HT-29 (cell line): Measurements from ENCODE around the gene SYNE1. TPM values are rescaled to one million over a fixed set of nuclear protein-coding genes. Genes with fewer than 3 reads are reported as not detected.
"Not testable (repeated sequence)": the region's sequence is repeated elsewhere in the genome, so short reads cannot be mapped to it uniquely, and the experiment has no call there.

Source experiments
- DNase-seq: peaks from one replicate; pipeline ENCODE4 v3.0.0-alpha.2; 2015; ENCODE audit warnings: low spot score
- total RNA-seq: library from RNA; depleted of rRNA; stranded (reverse); fragments of >200 nt; shearing (Covaris generic); gene quantifications from 2 replicates; pipeline ENCODE4 v1.2.3, GENCODE V29; 2014

The SYNE1 gene
- total RNA-seq, 1 experiment from 2014 or later = 3.9 TPM

DNA sequence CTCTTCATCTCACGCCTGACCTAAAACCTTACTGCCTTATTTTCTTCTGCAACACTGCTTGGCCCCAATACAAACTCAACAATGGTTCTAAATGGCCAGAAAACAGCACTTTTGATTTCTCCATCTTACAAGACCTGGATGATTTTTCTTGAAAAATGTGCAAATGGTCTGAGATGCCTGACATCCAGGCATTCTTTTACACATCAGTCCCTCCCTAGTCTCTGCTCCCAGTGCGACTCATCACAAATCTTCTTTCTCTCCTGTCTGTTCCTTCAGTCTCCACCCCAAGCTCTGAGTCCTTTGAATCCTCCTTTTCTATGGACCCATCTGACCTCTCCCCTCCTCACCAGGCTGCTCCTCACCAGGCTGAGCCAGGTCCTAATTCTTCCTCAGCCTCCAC, 145.7 kb downstream of the SYNE1 start:
- DNase-seq = not testable (repeated sequence)

DNA sequence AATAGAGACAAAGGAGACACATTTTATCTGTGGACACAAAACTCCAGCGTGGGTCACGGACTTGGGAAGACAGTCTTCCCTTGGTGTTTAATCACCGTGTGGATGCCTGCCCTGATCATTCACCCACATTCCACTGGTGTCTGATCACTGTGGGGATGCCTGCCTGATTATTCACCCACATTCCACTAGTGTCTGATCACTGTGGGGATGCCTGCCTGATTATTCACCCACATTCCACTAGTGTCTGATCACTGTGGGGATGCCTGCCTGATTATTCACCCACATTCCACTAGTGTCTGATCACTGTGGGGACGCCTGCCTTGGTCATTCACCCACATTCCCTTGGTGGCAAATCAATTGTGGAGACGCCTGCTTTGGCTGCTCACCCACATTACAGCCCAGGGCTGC, 146.2 kb downstream of the SYNE1 start:
- not testable (repeated sequence) for DNase-seq

DNA sequence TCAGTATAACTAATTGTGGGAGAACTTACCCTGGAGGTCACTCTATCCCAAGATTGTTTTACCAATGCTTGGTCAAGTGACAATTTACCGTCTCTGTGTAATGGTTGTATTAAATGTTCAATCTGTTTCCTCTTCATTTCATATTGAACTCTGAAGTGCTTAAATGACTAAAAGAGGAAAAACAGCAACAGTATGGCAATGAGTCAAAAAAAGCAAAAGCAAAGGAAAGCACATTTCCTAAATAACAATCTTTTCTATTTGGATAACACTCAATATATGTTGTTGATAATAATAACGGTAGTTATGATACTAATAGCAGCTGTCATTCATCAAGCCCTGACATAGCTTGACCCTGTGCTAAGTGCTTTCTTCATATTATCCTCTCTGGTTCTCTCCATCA, 152.4 kb downstream of the SYNE1 start:
- no peak for DNase-seq

DNA sequence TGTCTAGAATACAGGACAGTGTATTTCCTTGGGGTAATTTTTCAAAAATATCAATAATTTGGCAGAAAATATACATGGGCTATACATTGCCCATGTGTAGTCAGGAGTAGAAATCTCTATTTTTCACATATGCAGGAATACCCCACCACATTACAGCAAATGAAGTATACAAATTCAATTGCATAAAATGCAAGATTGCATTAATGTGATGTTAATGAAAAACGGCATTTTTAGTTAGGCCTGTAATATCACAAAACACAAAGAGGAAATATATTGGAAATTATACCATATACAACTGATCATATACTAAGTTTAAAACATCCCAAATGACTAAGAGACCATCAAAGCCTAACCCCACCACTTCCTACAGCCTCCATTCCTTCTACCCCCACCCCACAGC, 154.9 kb downstream of the SYNE1 start:
- no peak for DNase-seq

DNA sequence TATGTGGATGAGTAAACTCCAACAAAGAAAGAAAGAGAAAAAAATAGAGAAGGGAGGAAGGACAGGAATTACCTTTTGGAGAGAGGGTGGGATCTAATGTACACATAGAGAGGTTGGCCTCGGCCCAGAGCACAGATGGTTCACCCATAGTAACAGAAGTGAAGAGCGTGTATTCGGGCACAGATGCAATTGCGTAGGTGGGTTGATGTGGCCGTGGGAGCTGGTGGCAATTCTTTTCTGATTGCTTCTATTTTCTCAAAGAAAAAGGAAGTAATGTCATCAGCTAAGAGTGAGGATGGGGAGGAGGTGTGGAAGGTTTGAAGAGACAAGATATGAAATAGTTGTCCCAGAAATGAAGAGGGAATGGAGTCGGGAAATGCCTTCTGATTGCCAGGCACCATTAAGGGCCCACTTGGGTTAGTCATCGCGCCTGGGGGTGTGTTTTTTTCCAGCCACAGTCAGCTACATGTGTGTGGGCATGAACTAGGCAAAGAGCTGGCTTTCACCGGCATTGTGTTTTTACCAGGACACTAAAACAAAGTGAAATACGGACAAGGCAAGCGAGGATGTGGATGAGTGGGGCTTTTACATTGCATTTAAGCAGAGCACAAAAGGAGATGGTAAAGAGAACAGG, 158.7 kb downstream of the SYNE1 start:
- no peak for DNase-seq

DNA sequence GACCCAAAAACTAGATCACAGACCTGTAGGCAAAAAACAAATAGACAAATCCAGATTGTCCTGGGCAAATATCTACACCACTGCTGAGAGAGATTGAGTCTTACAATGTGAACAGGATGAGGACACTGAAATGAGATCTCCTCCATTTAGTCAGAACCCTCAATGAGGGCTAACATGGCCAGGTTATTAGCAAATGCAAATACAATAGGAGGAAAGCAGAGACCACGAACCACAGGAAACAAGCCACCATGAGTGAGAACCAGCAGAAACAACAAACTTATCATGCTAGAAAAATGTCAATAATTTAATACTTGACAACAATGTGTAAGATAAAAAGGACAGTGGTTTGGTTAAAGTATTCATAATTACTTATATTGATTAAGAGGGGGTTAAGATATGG, 162.8 kb downstream of the SYNE1 start:
- no peak for DNase-seq

DNA sequence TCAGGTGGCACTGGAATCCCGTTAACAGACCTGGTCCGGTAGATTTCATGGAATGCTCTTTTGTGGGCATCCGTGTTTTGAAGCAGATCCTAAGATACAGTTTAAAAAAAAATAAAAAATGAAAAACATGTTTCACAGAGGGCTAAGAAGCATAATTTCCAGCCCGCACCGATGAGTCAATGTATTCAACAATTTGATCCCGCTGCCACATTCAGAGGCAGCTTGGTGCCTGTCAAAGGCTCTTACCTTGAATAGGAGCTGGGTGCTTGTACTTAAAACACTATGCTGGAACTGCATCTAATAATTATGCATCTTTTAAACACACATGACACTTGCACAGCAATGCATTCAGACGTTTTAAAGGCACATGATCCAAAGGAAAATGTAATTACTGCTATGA, 164.8 kb downstream of the SYNE1 start:
- DNase-seq = no peak

DNA sequence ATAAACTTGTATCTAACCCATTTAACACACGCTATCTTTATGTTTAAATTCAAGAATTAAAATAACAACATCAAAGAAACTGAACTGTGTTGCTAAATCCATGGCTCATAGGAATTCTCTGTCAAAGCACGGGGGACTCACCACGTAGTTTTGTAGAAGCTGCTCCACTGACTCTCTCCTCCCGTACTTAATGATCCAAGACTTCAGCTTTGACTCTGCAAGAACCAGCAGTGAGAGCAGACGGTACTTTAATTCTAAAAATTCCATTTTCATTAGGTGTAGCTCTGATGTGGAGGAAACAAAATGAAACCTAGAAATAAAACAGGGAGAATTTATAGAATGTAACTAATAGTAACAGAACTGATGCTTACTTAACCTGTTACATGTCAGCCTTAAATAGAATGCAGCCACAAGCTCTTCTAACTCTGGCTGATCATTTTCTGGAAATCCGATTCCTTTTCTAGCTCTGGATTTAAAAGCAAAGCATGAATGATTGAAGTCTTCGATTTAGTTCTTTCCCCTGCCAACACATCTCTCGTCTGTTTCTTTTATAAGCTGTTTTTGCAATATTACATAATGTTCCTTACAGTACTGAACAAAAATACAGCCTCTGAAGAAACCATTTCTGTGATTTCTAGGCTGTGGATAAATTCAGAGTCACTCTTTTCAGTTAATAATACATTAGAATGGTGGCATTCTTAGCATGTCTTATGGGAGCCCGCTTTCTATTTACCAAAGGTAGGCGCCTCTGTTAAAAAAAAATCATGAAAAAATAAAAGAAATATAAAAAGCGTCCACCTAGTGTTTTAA, 165.5 kb downstream of the SYNE1 start:
- no peak for DNase-seq

DNA sequence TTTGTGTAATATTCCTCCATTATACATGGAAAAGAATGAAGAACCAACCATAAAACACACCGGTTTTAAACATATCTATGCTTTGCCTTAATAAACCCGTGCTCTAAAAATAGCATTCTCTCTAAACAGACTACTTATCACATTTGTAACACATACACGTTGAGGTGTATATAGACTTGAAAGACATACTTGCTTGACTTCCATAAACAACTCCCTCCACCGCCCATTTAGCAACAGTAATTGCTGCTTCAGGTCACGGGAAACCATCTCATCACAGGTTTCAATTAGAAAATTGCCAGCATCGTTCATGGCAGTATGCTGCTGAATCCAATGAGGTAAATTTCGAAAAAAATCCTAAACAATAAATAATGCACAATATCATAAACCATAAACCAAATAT, 174.0 kb downstream of the SYNE1 start:
- no peak for DNase-seq

DNA sequence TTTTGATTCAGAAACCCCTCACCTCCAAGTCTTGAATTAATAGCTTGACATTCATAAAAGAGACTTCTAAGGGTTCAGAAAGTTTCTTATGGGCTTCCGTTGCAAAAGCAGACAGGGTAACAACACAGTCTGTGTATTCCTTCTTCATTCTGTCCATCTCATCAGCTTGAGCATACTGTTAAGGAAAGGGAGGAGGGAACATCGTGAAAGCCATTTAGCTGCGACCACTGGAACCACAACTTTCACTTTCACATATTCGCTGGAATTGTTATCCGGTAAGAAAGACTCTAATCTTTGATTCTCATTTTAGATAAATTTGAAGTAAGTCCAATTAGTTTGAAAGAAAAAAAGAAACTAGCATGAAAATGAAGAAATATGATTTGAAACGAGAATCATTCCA, 174.4 kb downstream of the SYNE1 start:
- no peak for DNase-seq

DNA sequence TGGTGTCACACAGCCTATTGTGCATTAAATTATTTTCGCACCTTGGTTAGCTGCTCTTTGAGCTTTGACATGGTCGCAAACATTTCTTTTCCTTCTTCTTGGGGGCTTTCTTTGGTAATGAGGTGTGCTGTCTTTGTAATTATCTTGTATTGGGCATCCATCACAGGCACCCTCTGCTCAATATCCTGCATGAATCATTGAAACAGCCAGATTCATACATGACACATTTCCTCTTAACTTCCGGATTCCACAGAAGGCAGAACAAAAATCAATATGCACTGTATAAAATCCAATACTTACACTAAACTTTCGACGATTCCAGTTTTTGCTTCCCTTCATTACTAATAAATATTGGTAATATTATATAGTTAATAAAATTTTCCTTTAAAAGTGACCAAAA, 175.6 kb downstream of the SYNE1 start:
- DNase-seq = no peak

DNA sequence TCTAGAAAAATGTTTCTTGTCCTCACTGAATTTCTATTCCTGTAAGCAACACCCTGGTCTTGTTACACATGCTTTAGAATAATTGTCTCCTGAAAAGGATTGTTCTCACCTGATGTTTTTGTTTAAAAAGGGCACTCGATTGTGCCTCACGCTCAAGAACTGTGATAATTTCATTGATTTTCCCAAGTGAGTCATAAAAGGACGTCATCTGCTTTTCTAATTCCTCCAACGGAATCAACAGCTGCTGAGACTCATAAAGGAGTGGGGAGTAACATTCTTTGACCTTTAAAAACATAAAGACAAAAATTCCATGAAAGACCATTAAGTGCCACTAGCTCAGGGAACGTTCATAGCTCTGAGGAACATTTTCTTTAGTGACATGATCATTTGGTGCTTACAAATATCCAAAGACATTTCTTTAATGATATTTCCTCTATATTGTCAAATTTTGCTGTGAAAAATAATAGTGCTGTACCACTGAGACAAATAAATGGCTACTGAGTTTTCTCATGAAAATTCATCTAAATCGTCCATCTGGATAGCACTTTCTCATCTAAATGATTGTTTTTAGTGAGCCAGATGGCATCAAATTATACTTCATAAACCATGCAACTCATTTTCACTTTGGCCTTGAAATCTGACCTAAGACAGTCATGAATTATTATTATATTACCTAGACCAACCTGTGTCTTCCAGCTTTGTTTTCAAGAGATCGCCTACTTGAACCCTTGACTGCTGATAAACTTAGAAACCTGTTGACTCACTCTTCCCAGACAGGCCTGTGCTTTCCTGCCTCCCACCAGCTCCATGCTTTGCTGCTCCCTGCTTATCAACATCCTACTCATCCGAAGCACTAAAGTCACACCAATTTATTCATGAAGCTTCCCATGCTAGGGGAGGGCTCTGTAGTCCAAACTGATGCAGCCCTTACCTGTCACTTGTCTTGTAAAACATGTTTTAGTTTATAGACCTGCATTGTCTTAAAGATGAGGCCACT, 178.2 kb downstream of the SYNE1 start:
- DNase-seq = no peak

DNA sequence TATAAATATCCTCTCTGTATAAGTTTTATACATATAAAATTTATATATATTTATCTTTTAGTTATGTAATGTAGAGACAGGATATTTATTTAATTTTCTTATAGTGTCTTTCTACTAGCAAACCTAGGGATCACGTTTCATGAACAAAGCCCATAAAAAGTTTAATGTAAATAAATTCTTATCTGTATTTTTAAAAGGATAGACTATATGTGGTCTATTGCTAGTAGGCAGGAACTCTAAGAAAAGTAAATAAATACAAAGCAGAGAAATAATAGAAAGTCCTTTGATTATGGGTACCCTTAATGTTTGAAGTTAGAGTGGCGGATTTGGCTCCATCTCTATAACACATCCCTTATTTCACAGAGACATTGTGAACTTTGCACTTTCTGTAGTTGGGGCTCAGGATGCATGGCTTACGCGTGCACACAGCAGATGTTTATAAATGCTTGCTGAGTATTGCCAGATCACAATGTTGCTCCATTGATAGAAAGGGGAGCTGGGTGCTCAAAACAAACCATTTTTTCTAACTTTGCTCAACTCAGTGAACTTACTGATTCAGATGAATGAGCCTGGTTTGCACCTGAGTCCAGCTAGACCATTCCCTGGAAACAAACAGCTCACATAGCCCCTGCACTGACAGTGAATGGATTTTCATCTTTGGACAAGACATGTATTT, 179.1 kb downstream of the SYNE1 start:
- no peak for DNase-seq

DNA sequence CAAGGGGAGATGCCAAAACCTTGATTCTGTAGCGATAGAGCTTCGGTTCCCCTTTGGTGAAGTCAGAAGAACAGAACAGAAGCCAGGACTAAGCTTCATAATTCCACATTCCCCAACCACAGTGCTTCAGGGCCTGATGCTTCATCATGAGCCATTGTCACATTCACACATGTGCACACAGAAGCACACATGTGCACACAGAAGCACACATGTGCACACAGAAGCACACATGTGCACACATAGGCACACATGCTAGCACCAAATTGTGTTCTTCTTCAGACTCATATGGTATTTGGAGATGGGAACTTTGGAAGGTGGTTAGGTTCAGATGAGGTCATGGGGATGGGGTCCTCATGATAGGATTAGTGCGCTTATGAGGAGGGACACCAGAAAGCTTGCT, 183.2 kb downstream of the SYNE1 start:
- no peak for DNase-seq

DNA sequence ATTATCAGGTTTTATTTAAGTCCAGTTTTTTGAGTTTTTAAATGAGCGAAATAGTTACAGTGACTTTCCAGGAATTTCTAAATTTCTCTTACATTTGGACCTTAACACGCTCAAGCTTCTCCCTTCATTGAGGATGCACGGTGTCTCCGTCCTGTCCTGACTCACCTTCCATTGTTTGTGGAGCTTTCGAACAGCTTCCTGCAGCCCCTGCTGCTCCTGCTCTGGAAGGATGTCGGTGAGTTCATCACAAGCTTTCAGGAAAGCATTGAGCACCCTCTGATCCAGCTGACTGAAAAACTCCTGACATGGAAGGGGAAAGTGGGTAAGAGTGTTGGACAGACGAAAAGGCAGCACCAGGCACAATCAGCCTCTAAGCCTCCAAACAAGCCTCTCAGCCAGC, 183.7 kb downstream of the SYNE1 start:
- no peak for DNase-seq

DNA sequence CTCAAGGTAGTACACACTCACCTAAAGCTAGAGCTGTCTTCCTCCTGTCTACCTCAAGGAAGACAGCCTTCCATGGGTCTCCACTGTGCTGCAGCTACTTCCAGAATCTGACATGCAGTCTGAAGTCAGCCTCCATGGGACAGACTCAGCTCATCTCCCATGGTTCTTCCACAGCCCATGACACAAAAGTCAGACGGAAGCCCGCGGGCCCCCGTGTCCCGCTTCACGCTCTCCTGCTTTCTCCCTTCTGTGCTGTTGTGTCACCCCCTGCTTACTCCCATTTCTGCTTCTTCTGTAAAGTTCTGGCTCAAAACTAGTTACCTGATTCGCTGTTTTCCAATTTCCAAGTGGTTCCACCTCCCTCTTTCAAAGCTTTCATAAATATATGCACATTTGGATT, 184.5 kb downstream of the SYNE1 start:
- no peak for DNase-seq

DNA sequence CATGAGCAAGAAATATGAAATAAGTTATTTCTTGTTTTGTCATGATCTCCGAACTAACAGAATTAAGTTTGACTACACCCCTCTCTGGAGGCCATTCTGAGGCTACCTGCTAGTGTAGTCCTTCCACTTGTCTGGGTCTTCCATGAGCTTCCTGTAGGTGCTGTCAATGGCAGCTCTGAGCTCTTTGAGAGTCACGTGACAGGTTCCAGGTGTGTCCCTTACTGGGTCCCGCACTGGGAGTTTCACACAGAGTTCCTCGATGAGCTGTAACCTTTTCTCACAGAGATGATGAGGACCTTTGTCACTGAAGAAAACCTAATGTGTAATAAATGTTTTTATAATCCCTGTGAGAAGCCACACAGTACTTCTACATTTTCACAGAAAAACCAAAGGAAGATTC, 186.6 kb downstream of the SYNE1 start:
- DNase-seq = no peak

DNA sequence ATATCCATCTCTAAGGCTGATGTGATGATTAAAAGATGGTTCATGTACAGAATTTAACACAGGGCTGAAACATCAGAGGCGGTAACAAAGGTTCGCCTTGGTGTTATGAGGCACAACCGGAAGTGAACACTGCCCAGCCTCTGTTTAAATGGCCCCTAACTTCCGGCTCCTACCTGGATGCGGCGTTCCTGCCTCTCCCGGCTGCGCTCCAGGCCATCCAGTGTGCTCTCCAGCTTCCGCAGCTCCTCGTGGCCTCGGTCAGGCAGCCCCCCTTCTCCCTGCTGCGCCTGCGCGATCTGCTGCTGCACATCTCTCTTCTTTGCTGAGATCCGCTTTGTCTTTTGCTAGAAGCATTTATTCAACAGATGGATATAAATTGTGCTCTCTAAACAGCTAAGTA, 195.3 kb downstream of the SYNE1 start:
- no peak for DNase-seq

DNA sequence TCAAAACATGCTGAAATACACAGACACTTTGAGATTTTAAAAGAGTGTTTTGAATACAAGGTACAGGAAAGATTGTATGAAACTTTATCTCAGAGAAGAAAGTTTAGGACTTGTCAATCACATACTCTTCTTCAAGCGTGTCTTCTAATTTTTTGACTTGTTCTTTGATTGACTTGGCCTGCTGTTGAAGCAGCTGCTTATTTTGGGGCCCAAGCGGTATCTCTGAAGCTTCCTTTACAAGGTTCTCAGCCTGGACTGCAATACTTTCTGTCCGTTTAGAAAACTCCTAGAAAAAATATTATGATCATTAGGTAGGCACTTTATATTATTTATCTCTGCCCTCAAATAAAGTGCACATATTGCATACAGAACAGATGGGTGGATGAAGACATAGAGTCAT, 201.3 kb downstream of the SYNE1 start:
- no peak for DNase-seq

DNA sequence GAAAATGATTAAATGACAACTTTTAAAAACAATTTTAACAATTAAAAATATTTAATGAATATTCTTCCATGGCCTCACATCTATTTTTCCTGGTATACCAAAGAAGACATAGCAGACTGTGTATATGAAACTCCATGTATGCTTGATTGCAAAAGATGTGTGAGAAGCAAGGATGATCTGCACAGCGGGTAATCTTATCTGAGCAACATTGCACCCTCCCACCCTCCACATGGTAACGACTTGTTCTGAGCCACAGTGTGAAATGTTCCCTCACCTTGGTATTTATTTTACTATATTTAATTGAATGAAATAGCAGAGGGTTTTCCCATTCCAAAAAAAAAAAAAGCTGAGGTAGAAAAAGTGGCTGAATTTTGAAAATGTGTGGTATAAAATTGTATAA, 204.4 kb downstream of the SYNE1 start:
- DNase-seq = no peak

DNA sequence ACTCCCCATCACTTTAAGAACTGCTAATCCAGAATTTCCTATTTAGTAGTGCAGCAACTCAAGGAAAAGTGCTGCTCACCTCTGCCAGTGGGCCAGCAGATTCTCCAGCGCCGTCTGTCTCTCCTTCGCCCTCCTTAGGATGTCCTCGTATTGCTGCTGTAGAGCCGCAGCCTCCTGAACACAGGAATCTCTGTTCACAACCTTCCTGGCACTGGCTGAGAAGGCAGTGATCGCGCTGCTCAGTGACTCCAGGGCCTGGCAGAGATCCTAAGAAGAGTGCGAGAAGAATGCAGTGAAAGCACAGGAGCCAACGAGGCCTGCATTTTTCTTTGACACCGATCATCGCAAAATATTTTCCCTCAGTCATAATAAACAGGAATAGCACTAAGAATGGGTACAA, 209.0 kb downstream of the SYNE1 start:
- no peak for DNase-seq

DNA sequence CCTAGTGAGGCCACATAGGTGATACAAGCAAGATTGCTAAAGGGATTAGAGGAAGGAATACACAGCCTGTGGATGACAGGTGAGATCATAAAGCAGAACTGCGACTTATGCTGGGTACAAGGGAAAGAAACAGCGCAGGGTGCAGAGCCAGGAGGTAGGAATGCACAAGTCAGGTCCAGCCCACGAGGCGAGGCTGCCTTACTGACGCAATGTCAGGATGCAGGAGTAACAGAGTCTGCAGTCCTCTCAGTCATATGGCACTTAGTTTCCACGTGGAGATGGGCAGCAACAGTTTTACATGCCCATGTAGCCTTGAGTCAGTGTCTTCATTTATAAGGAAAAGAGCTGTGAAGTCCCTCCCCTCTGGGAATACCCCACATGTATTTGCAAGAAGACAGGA, 210.9 kb downstream of the SYNE1 start:
- DNase-seq = no peak
